GM23338 (cell line): ENCODE results near the gene EPX. TPM values are rescaled to one million over a fixed set of nuclear protein-coding genes. Genes with fewer than 3 reads are reported as not detected.

ENCODE experiments used
- ATAC-seq: fragments of 200-7000 bp; cut with Tn5 transposase; 3 replicates; pipeline ENCODE4 v1.9.1; 2020
- DNase-seq: peaks from one replicate; pipeline ENCODE4 v3.0.0-alpha.2; 2015; ENCODE audit warnings: low spot score
- H2AFZ ChIP-seq: fragments of 200-600 bp; sonication (generic); 2 replicates; pipeline ENCODE4 v1.8.0; 2016; ENCODE audit warnings: antibody characterized with exemption, mild to moderate bottlenecking, moderate library complexity
- H3F3A ChIP-seq: fragments of 200-600 bp; sonication (generic); replicated peaks from 2 replicates; pipeline ENCODE4 v1.8.0; 2017; ENCODE audit warnings: antibody characterized with exemption, mixed run types, low read depth
- H3K27ac ChIP-seq: fragments of 200-600 bp; sonication (generic); 2 replicates; pipeline ENCODE4 v1.6.1; 2016; ENCODE audit warnings: low read depth
- H3K27me3 ChIP-seq: fragments of 200-600 bp; sonication (generic); 2 replicates; pipeline ENCODE4 v1.8.0; 2016; ENCODE audit warnings: mild to moderate bottlenecking, mixed run types, moderate library complexity; ENCODE audit not compliant: insufficient read depth
- H3K36me3 ChIP-seq: fragments of 200-600 bp; sonication (generic); 2 replicates; pipeline ENCODE4 v1.8.0; 2016; ENCODE audit warnings: mild to moderate bottlenecking; ENCODE audit not compliant: insufficient read depth
- H3K4me1 ChIP-seq: fragments of 200-600 bp; sonication (generic); 2 replicates; pipeline ENCODE4 v1.8.0; 2016; ENCODE audit warnings: mild to moderate bottlenecking, moderate library complexity; ENCODE audit not compliant: insufficient read depth
- H3K4me2 ChIP-seq: fragments of 200-600 bp; sonication (generic); 2 replicates; pipeline ENCODE4 v1.7.1; 2017; ENCODE audit warnings: mixed run types
- H3K4me3 ChIP-seq: fragments of 200-600 bp; sonication (generic); 2 replicates; pipeline ENCODE4 v1.6.1; 2016; ENCODE audit warnings: mixed run types
- H3K79me2 ChIP-seq: fragments of 200-600 bp; sonication (generic); replicated peaks from 2 replicates; pipeline ENCODE4 v1.8.0; 2017; ENCODE audit warnings: mild to moderate bottlenecking; ENCODE audit not compliant: insufficient read depth
- H3K9me2 ChIP-seq: fragments of 200-600 bp; sonication (generic); 2 replicates; pipeline ENCODE4 v1.8.0; 2017; ENCODE audit not compliant: insufficient read depth
- H4K20me1 ChIP-seq: fragments of 200-600 bp; sonication (generic); replicated peaks from 2 replicates; pipeline ENCODE4 v1.8.0; 2017; ENCODE audit warnings: mild to moderate bottlenecking; ENCODE audit not compliant: insufficient read depth
- H3K27ac Mint-ChIP-seq: 2 replicates; pipeline ENCODE4 v1.8.0; 2020; ENCODE audit warnings: inconsistent platforms, mild to moderate bottlenecking, moderate library complexity, mixed read lengths
- H3K27me3 Mint-ChIP-seq: 3 replicates; pipeline ENCODE4 v1.8.0; 2022; ENCODE audit warnings: low read depth, mild to moderate bottlenecking, moderate library complexity, mixed read lengths, inconsistent platforms; ENCODE audit not compliant: insufficient read depth, poor library complexity
- H3K36me3 Mint-ChIP-seq: 3 replicates; pipeline ENCODE4 v1.8.0; 2021; ENCODE audit warnings: low read depth, mild to moderate bottlenecking, inconsistent platforms, moderate library complexity, mixed read lengths
- H3K4me1 Mint-ChIP-seq: 3 replicates; pipeline ENCODE4 v1.8.0; 2020; ENCODE audit warnings: mild to moderate bottlenecking, inconsistent platforms, mixed read lengths
- H3K4me3 Mint-ChIP-seq: 3 replicates; pipeline ENCODE4 v1.8.0; 2021; ENCODE audit warnings: moderate library complexity, mild to moderate bottlenecking, inconsistent platforms, mixed read lengths
- H3K9me3 Mint-ChIP-seq: 3 replicates; pipeline ENCODE4 v1.8.0; 2020; ENCODE audit warnings: moderate library complexity, mild to moderate bottlenecking, inconsistent platforms, mixed read lengths
- EZH2phosphoT487 ChIP-seq: fragments of 200-600 bp; sonication (generic); IDR thresholded peaks from one replicate; pipeline ENCODE4 v1.8.1; 2018; ENCODE audit warnings: antibody characterized with exemption; ENCODE audit not compliant: unreplicated experiment
- JUNB ChIP-seq: IDR thresholded peaks from one replicate; pipeline ENCODE4 v1.6.1; 2016; ENCODE audit warnings: antibody characterized with exemption; ENCODE audit not compliant: unreplicated experiment
- NANOG ChIP-seq: IDR thresholded peaks from 2 replicates; pipeline ENCODE4 v1.6.1; 2016; ENCODE audit warnings: antibody characterized with exemption, borderline replicate concordance
- POLR2AphosphoS5 ChIP-seq: IDR thresholded peaks from 2 replicates; pipeline ENCODE4 v1.6.1; 2016; ENCODE audit warnings: antibody characterized with exemption, low read depth
- STAT1 ChIP-seq: IDR thresholded peaks from one replicate; pipeline ENCODE4 v1.6.1; 2016; ENCODE audit warnings: antibody characterized with exemption; ENCODE audit not compliant: unreplicated experiment
- ZNF114 ChIP-seq: fragments of 250-450 bp; sonication (Bioruptor Pico); IDR thresholded peaks from 2 replicates; pipeline ENCODE4 v1.5.0; 2020; ENCODE audit warnings: mild to moderate bottlenecking, moderate library complexity
- ZNF462 ChIP-seq: fragments of 250-450 bp; sonication (Bioruptor Pico); IDR thresholded peaks from 2 replicates; pipeline ENCODE4 v1.5.0; 2020; ENCODE audit warnings: mild to moderate bottlenecking, moderate library complexity
- polyA plus RNA-seq: library from polyadenylated mRNA; unstranded; fragments of >200 nt; fragmentation: Nextera tagmentation; extraction: Ambion mirVana; gene quantifications from 2 replicates; pipeline ENCODE4 v1.2.1, GENCODE V29; 2016
- total RNA-seq: library from RNA; depleted of rRNA; stranded (reverse); fragments of >200 nt; shearing (Covaris generic); gene quantifications from 2 replicates; pipeline ENCODE4 v1.2.3, GENCODE V29; 2014
- TF ChIP-seq, protein P1 (sequence below), 2 experiments: fragments of 200-600 bp in 1 of 2; sonication (generic) in 1 of 2; conservative IDR thresholded peaks; 2 replicates each; pipeline versions ENCODE4 v1.5.1 to v1.6.1; 2016 to 2017; ENCODE audit warnings: antibody characterized with exemption in 2 of 2, low read depth in 2 of 2, mild to moderate bottlenecking in 2 of 2, moderate library complexity in 1 of 2
- TF ChIP-seq, protein P2 (sequence below): IDR thresholded peaks from one replicate; pipeline ENCODE4 v1.6.1; 2018; ENCODE audit warnings: antibody characterized with exemption; ENCODE audit not compliant: unreplicated experiment

EPX gene
- total and polyA plus RNA-seq, 2 experiments from 2014 or later, result 0.10 TPM; not detected in 1

- no peak for TF ChIP-seq ZNF462
- TF ChIP-seq JUNB, result no peak
- no peak for TF ChIP-seq NANOG
- TF ChIP-seq POLR2AphosphoS5, result no peak
- TF ChIP-seq, protein P1, sequence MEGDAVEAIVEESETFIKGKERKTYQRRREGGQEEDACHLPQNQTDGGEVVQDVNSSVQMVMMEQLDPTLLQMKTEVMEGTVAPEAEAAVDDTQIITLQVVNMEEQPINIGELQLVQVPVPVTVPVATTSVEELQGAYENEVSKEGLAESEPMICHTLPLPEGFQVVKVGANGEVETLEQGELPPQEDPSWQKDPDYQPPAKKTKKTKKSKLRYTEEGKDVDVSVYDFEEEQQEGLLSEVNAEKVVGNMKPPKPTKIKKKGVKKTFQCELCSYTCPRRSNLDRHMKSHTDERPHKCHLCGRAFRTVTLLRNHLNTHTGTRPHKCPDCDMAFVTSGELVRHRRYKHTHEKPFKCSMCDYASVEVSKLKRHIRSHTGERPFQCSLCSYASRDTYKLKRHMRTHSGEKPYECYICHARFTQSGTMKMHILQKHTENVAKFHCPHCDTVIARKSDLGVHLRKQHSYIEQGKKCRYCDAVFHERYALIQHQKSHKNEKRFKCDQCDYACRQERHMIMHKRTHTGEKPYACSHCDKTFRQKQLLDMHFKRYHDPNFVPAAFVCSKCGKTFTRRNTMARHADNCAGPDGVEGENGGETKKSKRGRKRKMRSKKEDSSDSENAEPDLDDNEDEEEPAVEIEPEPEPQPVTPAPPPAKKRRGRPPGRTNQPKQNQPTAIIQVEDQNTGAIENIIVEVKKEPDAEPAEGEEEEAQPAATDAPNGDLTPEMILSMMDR (conservative IDR thresholded peaks at IDR 0.05; ENCODE audit: low read depth in 2 of 2), result no peak
Observed at GRCh38 chr17:58246104-58246740, 53.7 kb downstream of the EPX start (continued).

DNA sequence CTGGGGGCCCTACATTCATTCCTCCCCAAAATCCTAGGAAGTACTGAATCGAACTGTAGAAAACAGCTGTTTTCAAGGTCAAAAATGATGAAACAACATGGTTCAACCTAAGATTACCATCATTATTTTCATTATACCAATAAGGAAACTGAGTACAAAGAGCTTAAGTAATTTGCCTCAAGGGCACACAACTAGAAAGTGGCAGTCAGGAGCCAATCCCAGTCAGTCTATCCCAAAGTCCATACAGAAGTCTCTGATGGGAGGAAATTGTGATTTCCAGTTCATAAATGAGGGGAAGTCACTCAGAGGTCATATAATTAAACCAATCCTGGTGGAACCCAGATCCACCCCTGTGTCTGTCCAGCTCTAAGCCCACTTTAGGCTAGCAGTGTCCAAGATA is 54.3 kb downstream of the EPX start:
- DNase-seq (no peak), ATAC-seq (no peak)
- Mint-ChIP-seq H3K27me3 (peaks cover 62% of the 10 kb centered on the region), H3K27ac (no peak overlapping the region), H3K36me3 (peaks cover 8% of the 10 kb centered on the region), H3K4me1 (peaks cover 23% of the 10 kb centered on the region), H3K4me3 (no peak overlapping the region), H3K9me3 (peaks cover 12% of the 10 kb centered on the region)
- Histone ChIP-seq H3K79me2 (no peaks in the 10 kb centered on the region), H3K27ac (no peak overlapping the region), H3K4me2 (no peak overlapping the region), H3K9me2 (0 out of 2 replicates have a peak, but pooled peaks cover 4% of the 10 kb centered on the region), H3K36me3 (no peaks in the 10 kb centered on the region), H2AFZ (no peak overlapping the region), H3F3A (no peaks in the 10 kb centered on the region), H3K4me3 (no peak overlapping the region), H3K27me3 (peaks cover 56% of the 10 kb centered on the region), H4K20me1 (no peaks in the 10 kb centered on the region), H3K4me1 (peaks cover 10% of the 10 kb centered on the region; the same call in 1 of the 2 replicates)
- no peak for TF ChIP-seq EZH2phosphoT487
- no peak for TF ChIP-seq POLR2AphosphoS5
- TF ChIP-seq NANOG, result no peak
- TF ChIP-seq STAT1, result no peak
- TF ChIP-seq, protein P2, sequence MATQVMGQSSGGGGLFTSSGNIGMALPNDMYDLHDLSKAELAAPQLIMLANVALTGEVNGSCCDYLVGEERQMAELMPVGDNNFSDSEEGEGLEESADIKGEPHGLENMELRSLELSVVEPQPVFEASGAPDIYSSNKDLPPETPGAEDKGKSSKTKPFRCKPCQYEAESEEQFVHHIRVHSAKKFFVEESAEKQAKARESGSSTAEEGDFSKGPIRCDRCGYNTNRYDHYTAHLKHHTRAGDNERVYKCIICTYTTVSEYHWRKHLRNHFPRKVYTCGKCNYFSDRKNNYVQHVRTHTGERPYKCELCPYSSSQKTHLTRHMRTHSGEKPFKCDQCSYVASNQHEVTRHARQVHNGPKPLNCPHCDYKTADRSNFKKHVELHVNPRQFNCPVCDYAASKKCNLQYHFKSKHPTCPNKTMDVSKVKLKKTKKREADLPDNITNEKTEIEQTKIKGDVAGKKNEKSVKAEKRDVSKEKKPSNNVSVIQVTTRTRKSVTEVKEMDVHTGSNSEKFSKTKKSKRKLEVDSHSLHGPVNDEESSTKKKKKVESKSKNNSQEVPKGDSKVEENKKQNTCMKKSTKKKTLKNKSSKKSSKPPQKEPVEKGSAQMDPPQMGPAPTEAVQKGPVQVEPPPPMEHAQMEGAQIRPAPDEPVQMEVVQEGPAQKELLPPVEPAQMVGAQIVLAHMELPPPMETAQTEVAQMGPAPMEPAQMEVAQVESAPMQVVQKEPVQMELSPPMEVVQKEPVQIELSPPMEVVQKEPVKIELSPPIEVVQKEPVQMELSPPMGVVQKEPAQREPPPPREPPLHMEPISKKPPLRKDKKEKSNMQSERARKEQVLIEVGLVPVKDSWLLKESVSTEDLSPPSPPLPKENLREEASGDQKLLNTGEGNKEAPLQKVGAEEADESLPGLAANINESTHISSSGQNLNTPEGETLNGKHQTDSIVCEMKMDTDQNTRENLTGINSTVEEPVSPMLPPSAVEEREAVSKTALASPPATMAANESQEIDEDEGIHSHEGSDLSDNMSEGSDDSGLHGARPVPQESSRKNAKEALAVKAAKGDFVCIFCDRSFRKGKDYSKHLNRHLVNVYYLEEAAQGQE, result no peak
- no peak for TF ChIP-seq ZNF114 (CRISPR knock-in tag)
